Muscle of leg (tissue), 11 donors: ENCODE measurements around the gene TOP2A. TPM values are rescaled to one million over a fixed set of nuclear protein-coding genes. Genes with fewer than 3 reads are reported as not detected.
"Not testable (repeated sequence)": the region's sequence is repeated elsewhere in the genome, so short reads cannot be mapped to it uniquely, and the experiment has no call there.

Source experiments
- DNase-seq: peaks from one replicate; pipeline ENCODE4 v3.0.0; 2013
- H3K27ac ChIP-seq: one replicate; pipeline ENCODE4 v1.5.1; 2013; ENCODE audit warnings: mild to moderate bottlenecking, low read length, control low read depth
- H3K27me3 ChIP-seq: one replicate; pipeline ENCODE4 v1.6.1; 2013; ENCODE audit warnings: low read length; ENCODE audit not compliant: control insufficient read depth, insufficient read depth
- H3K36me3 ChIP-seq: one replicate; pipeline ENCODE4 v1.6.1; 2013; ENCODE audit warnings: low read length; ENCODE audit not compliant: control insufficient read depth, insufficient read depth
- H3K4me1 ChIP-seq: one replicate; pipeline ENCODE4 v1.6.1; 2013; ENCODE audit warnings: low read length; ENCODE audit not compliant: control insufficient read depth, insufficient read depth
- H3K4me3 ChIP-seq: one replicate; pipeline ENCODE4 v1.5.1; 2013; ENCODE audit warnings: low read length, control low read depth
- H3K9me3 ChIP-seq: replicated peaks from 2 replicates; pipeline ENCODE4 v1.6.1; 2013; ENCODE audit warnings: low read depth, low read length; ENCODE audit not compliant: control insufficient read depth
- whole genome bisulfite sequencing: methylation state at CpG from one replicate; pipeline ENCODE4 v1.1.5; 2013; ENCODE audit warnings: missing lambda C conversion rate; ENCODE audit not compliant: insufficient coverage; 5-methylcytosine and 5-hydroxymethylcytosine counted together
- polyA plus RNA-seq, 8 donors: library from polyadenylated mRNA; unstranded; fragments of 120-200 nt; gene quantifications; one replicate each; pipeline versions ENCODE4 v1.2.1 to v1.2.3, GENCODE V29; 2013; ENCODE audit warnings: inconsistent platforms in 1 of 8, low replicate concordance in 1 of 8; ENCODE audit not compliant: insufficient read length in 8 of 8, insufficient read depth in 1 of 8
- total RNA-seq: library from RNA; stranded (reverse); fragments of 120-200 nt; gene quantifications from one replicate; pipeline ENCODE4 v1.2.4, GENCODE V29; 2013

Gene TOP2A
- total and polyA plus RNA-seq, 9 donors, result 45.9 to 113 (median 77.9) TPM

DNA sequence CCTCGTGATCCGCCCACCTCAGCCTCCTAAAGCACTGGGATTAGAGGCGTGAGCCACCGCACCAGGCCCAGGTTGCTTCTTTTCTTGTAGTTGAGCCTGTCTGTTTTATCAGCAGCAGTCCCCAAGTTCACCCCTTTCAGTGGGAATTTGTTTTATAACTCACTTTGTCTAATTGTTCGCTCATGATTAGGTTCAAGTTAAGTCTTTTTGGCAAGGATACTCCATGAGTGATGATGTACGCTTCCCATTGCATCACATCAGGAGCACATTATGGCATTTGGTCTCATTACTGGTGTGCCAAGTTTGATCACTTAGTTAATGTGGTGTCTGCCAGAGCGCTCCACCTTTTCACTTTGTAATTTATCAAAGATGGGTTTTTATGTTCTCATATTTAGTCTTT lies 38.7 kb downstream of the TOP2A start:
- Histone ChIP-seq H3K4me3 (no peak overlapping the region), H3K27ac (no peak overlapping the region), H3K9me3 (no peaks in the 10 kb centered on the region), H3K27me3 (no peaks in the 10 kb centered on the region), H3K4me1 (no peaks in the 10 kb centered on the region), H3K36me3 (no peaks in the 10 kb centered on the region)
- no peak for DNase-seq
- WGBS, result no CpG with 5 or more reads among the region's 7 CpGs

DNA sequence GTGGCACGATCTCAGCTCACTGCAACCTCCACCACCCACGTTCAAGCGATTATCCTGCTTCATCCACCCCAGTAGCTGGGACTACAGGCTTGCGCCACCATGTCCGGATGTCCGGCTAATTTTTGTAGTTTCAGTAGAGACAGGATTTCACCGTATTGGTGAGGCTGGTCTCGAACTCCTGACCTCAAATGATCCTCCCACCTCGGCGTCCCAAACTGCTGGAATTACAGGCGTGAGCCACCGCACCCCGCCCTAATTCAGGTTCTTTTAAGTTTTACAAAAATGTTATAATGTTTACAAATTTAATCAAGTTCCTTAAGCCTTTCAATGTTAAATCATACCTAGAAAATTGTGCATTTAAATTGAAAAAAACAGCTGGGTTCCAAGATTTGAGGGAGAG lies 39.9 kb downstream of the TOP2A start:
- Histone ChIP-seq H3K27ac (no peak overlapping the region), H3K27me3 (no peaks in the 10 kb centered on the region), H3K9me3 (no peaks in the 10 kb centered on the region), H3K4me1 (no peaks in the 10 kb centered on the region), H3K36me3 (no peaks in the 10 kb centered on the region), H3K4me3 (no peak overlapping the region)
- WGBS, result 97% methylated on average over 5 of the region's 13 CpGs
- no peak for DNase-seq

DNA sequence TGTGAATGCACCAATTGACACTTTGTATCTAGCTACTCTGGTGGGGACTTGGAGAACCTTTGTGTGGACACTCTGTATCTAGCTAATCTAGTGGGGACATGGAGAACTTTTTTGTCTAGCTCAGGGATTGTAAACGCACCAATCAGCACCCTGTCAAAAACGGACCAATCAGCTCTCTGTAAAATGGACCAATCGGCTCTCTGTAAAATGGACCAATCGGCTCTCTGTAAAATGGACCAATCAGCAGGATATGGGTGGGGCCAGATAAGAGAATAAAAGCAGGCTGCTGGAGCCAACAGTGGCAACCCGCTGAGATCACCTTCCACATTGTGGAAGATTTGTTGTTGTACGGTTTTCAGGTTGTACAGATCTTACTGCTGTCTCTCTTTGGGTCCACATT lies 41.2 kb downstream of the TOP2A start:
- not testable (repeated sequence) for H3K4me3 ChIP-seq

DNA sequence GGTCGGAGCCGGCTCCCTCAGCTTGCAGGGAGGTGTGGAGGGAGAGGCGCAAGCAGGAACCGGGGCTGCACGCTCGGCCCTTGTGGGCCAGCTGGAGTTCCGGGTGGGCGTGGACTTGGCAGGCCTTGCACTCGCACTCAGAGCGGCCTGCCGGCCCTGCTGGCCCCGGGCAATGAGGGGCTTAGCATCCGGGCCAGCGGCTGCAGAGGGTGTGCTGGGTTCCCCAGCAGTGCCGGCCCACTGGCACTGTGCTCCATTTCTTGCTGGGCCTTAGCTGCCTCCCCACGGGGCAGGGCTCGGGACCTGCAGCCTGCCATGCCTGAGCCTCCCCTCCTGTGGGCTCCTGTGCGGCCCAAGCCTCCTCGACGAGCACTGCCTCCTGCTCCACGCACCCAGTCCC lies 41.9 kb downstream of the TOP2A start:
- WGBS, result 79% methylated on average over 19 of the region's 21 CpGs
- not testable (repeated sequence) for H3K4me1 ChIP-seq, H3K4me3 ChIP-seq, DNase-seq, H3K36me3 ChIP-seq, H3K27ac ChIP-seq, H3K9me3 ChIP-seq, H3K27me3 ChIP-seq

More for the DNA sequence above, 41.2 kb downstream of the TOP2A start:
- not testable (repeated sequence) for DNase-seq, H3K27me3 ChIP-seq, H3K9me3 ChIP-seq, H3K27ac ChIP-seq, H3K36me3 ChIP-seq, H3K4me1 ChIP-seq
- WGBS, result 88% methylated on average over 6 of the region's 6 CpGs

DNA sequence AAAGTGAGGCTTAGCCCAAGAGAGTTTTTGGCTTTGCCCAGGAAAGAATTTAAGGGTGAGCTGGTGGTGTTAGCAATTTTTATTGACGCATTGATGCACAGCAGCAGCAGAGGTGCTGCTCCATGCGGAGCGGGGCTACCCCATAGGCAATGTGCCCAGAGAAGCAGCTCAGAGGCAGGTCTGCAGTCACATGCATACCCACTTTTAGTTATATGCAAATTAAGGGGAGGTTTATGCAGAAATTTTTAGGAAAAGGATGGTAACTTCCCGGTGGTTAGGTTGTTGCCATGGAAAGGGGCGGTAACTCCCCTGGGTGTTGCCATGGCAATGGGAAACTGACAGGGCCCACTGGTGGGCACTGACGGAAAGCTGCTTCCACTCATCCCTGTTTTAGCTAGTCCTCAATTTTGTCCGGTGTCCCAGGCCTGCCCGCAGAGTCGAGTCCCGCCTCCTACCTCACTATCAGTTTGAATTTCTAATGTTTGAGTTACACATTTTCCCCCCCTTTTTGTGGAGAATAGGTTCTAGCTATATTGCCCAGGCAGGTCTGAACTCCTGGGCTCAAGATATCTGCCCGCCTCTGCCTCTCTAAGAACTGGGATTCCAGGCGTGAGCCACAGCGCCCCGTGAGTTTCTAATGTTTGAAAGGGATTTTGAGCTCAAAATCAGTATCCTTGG lies 42.7 kb downstream of the TOP2A start:
- Histone ChIP-seq H3K9me3 (no peaks in the 10 kb centered on the region), H3K27ac (no peak overlapping the region), H3K27me3 (no peaks in the 10 kb centered on the region), H3K4me3 (no peak overlapping the region), H3K4me1 (no peaks in the 10 kb centered on the region), H3K36me3 (no peaks in the 10 kb centered on the region)
- no peak for DNase-seq
- 71% methylated on average over 4 of the region's 14 CpGs for WGBS

DNA sequence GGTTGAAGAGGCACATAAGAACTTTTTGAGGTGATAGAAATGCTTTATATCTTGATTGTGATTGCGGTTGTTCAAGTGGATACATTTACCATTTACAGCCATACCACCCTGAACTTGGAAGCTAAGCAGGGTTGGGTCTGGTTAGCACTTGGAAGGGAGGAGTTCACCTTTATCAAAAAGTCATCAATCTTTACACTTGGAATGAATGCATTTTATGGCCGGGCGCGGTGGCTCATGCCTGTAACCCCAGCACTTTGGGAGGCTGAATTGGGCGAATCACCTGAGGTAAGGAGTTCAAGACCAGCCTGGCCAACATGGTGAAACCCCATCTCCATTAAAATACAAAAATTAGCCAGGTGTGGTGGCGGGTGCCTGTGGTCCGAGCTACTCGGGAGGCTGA lies 43.7 kb downstream of the TOP2A start:
- Histone ChIP-seq H3K9me3 (no peaks in the 10 kb centered on the region), H3K4me1 (no peaks in the 10 kb centered on the region), H3K36me3 (no peaks in the 10 kb centered on the region), H3K27ac (no peak overlapping the region), H3K27me3 (no peaks in the 10 kb centered on the region), H3K4me3 (no peak overlapping the region)
- WGBS, result 100% methylated on average over 3 of the region's 8 CpGs
- no peak for DNase-seq

DNA sequence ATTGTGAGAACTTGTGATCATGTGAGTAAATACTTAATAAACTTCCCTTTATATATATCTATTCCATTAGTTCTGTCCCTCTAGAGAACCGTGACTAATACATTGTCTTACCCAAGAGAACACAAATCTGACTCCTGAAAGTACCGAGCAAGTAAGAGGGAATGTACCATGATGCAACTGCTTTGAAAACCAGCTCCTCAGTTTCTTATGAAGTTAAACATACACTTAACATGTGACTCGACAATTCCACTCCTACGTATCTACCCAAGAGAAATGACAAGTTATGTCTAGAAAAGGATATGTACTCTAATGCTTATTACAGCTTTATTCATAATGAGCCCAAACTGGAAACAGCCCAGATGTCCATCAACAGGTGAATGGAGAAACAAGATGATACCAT lies 44.4 kb downstream of the TOP2A start:
- H3K9me3 ChIP-seq, result no peaks in the 10 kb centered on the region
- H3K27ac ChIP-seq, result no peak overlapping the region
- no peak for DNase-seq
- no peak overlapping the region for H3K4me3 ChIP-seq
- WGBS, result 75% methylated on average over 2 of the region's 4 CpGs
- no peaks in the 10 kb centered on the region for H3K36me3 ChIP-seq
- H3K27me3 ChIP-seq, result no peaks in the 10 kb centered on the region
- H3K4me1 ChIP-seq, result no peaks in the 10 kb centered on the region

DNA sequence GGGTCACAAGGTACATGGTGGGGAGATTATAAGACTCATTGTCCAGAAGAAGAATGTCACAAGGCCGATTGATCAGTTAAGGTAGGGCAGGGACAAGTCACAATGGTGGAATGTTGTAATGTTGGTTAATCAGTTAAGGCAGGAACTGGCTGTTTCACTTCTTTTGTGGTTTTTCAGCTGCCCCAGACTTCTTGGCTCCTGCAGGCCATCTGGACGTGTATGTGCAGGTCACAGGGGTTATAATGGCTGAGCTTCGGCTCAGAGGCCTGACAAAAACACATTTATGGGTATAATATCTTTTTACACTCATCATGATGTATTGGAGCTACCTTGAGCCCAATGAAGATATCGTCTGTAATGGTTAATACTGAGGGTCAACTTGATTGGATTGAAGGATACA lies 45.1 kb downstream of the TOP2A start:
- 63% methylated on average over 2 of the region's 4 CpGs for WGBS
- not testable (repeated sequence) for H3K27ac ChIP-seq, H3K4me1 ChIP-seq, H3K9me3 ChIP-seq, H3K36me3 ChIP-seq, H3K27me3 ChIP-seq, H3K4me3 ChIP-seq, DNase-seq

DNA sequence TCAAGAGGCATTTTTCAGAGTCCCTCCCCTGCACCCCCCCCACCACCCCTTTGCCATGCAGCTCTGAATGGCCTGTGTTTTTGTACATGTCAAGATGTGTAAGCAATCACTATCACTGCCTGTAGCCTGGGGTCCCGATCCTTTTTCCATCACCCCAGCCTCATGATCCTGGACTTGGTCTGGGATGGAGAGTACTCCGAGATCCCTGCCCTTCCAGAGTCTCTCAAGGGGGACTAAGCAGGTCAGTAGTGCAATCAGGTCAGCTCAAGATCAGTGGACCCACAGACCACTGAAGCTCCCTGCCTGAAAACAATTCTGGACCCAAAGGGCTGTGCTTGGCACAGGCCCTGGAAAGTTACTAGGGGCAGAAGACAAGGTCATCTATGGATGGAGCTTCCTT lies 45.7 kb downstream of the TOP2A start:
- Histone ChIP-seq H3K9me3 (no peaks in the 10 kb centered on the region), H3K27me3 (no peaks in the 10 kb centered on the region), H3K27ac (no peak overlapping the region), H3K4me1 (no peaks in the 10 kb centered on the region), H3K4me3 (no peak overlapping the region), H3K36me3 (no peaks in the 10 kb centered on the region)
- no CpG with 5 or more reads among the region's 2 CpGs for WGBS
- no peak for DNase-seq

DNA sequence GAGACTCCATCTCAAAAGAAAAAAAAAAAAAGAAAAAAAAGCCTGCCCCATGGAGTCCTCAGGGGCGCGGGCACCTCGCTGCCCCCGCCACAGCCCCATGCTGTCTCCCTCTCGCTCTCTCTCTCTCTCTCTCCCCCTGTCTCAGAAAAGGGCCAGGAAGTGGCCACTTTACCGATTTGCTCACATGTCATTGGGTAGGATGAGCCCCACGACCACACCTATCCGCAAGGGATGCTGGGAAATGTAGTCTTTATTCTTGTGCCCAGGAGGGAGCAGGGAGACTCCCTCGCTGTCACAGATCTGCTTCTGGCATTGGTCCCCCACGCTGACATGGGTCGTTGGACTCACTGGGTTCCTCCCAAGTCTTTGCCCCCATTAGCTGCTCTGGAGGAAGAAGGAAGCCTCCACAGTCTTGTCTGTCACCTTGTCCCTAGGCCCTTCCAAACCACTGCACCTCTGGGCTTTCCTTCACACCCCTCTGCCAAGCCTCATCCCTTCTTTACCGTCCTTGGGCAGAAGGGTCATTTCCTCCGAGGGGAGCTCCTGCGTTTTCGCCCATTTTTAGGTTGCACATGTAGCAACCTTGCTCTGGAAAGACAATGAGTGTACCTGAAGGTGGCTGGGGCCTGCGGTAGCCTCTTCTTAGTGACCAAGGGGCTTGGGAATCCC lies 46.3 kb downstream of the TOP2A start:
- 79% methylated on average over 8 of the region's 16 CpGs for WGBS
- Histone ChIP-seq H3K9me3 (no peaks in the 10 kb centered on the region), H3K36me3 (no peaks in the 10 kb centered on the region), H3K27ac (no peak overlapping the region), H3K4me3 (no peak overlapping the region), H3K4me1 (no peaks in the 10 kb centered on the region), H3K27me3 (no peaks in the 10 kb centered on the region)
- no peak for DNase-seq
